ENCODE results near the gene S100A14.
A peak's percentile ranks its signal among the peaks of the same experiment; 100 is the strongest.
"Not testable (repeated sequence)": the region's sequence is repeated elsewhere in the genome, so short reads cannot be mapped to it uniquely, and the experiment has no call there.

Gene S100A14

GRCh38 chr1:153588482-153588881 lies 27.6 kb downstream of the S100A14 start:
- no peak for DNase-seq (ENCODE audit: low read depth in 4 of 4, low spot score in 1 of 4)

- DNase-seq (ENCODE audit: low read depth in 4 of 4, low spot score in 1 of 4), result not testable (repeated sequence)
Observed at GRCh38 chr1:153588033-153588432, 28.1 kb downstream of the S100A14 start.

GRCh38 chr1:153587314-153587713 lies 28.8 kb downstream of the S100A14 start:
- no peak for DNase-seq (ENCODE audit: low read depth in 4 of 4, low spot score in 1 of 4)

- DNase-seq (ENCODE audit: low read depth in 4 of 4, low spot score in 1 of 4), result no peak
Observed at GRCh38 chr1:153586347-153586746, 29.8 kb downstream of the S100A14 start.

- DNase-seq (ENCODE audit: low read depth in 4 of 4, low spot score in 1 of 4), result no peak
Observed at GRCh38 chr1:153585006-153585405, 31.1 kb downstream of the S100A14 start.

GRCh38 chr1:153583976-153584375 lies 32.1 kb downstream of the S100A14 start:
- no peak for DNase-seq (ENCODE audit: low read depth in 4 of 4, low spot score in 1 of 4)

GRCh38 chr1:153583514-153583913 lies 32.6 kb downstream of the S100A14 start:
- not testable (repeated sequence) for DNase-seq (ENCODE audit: low read depth in 4 of 4, low spot score in 1 of 4)

- DNase-seq (ENCODE audit: low read depth in 4 of 4, low spot score in 1 of 4), result not testable (repeated sequence)
Observed at GRCh38 chr1:153582836-153583235, 33.3 kb downstream of the S100A14 start.

GRCh38 chr1:153578936-153579335 lies 37.2 kb downstream of the S100A14 start:
- DNase-seq (ENCODE audit: low read depth in 4 of 4, low spot score in 1 of 4), result no peak

- no peak for DNase-seq (ENCODE audit: low read depth in 4 of 4, low spot score in 1 of 4)
Observed at GRCh38 chr1:153578490-153578889, 37.6 kb downstream of the S100A14 start.

- DNase-seq (ENCODE audit: low read depth in 4 of 4, low spot score in 1 of 4), result no peak
Observed at GRCh38 chr1:153577624-153578051, 38.5 kb downstream of the S100A14 start.

GRCh38 chr1:153577138-153577537 lies 39.0 kb downstream of the S100A14 start:
- no peak for DNase-seq (ENCODE audit: low read depth in 4 of 4, low spot score in 1 of 4)

- not testable (repeated sequence) for DNase-seq (ENCODE audit: low read depth in 4 of 4, low spot score in 1 of 4)
Observed at GRCh38 chr1:153575497-153575896, 40.6 kb downstream of the S100A14 start.

GRCh38 chr1:153575081-153575491 lies 41.0 kb downstream of the S100A14 start:
- DNase-seq (ENCODE audit: low read depth in 4 of 4, low spot score in 1 of 4), result not testable (repeated sequence)

- DNase-seq (ENCODE audit: low read depth in 4 of 4, low spot score in 1 of 4), result no peak
Observed at GRCh38 chr1:153573351-153573750, 42.8 kb downstream of the S100A14 start.

- peak in 2 of 4 experiments; percentile 30 to 51 for DNase-seq (ENCODE audit: low read depth in 4 of 4, low spot score in 1 of 4)
Observed at GRCh38 chr1:153572569-153573015, 43.5 kb downstream of the S100A14 start.

- DNase-seq (ENCODE audit: low read depth in 4 of 4, low spot score in 1 of 4), result no peak
Observed at GRCh38 chr1:153571706-153572105, 44.4 kb downstream of the S100A14 start.

GRCh38 chr1:153570874-153571273 lies 45.3 kb downstream of the S100A14 start:
- DNase-seq (ENCODE audit: low read depth in 4 of 4, low spot score in 1 of 4), result no peak

- DNase-seq (ENCODE audit: low read depth in 4 of 4, low spot score in 1 of 4), result no peak
Observed at GRCh38 chr1:153569465-153569864, 46.7 kb downstream of the S100A14 start.

- peak; percentile 58 to 83 (median 70) for DNase-seq (ENCODE audit: low read depth in 4 of 4, low spot score in 1 of 4)
Observed at GRCh38 chr1:153568367-153569099, 47.6 kb downstream of the S100A14 start.

GRCh38 chr1:153567621-153568366 lies 48.3 kb downstream of the S100A14 start:
- DNase-seq (ENCODE audit: low read depth in 4 of 4, low spot score in 1 of 4), result peak in 2 of 4 experiments; percentile 30 to 48

All from stimulated activated CD4-positive, alpha-beta T cell treated with anti-CD3 and anti-CD28 coated beads, Interleukin-1b, Interleukin-23, amount 100 ng/mL, for 24 hours (primary cell).